GM19438 (cell line): ENCODE measurements around the gene CLTA.
"Not testable (repeated sequence)": the region's sequence is repeated elsewhere in the genome, so short reads cannot be mapped to it uniquely, and the experiment has no call there.

Source experiments
- ATAC-seq: cut with Tn5 transposase; IDR thresholded peaks from one replicate; pipeline ENCODE4 v1.9.1; 2021; ENCODE audit warnings: low read depth; ENCODE audit not compliant: unreplicated experiment

The CLTA gene

DNA sequence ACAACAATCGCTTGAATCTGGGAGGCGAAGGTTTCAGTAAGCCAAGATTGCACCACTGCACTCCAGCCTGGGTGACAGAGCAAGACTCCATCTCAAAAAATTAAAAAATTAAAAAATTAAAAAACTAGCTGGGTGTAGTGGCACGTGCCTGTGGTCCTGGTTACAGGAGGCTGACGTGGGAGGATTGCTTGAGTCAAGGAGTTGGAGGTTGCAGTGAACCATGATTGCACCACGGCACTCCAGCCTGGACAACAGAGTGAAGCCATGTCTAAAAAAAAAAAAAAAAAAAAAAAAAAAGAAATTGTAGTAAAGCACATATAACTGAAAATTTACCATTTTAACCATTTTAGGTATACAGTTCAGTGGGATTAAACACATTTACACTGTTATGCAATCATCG is 34.6 kb upstream of the CLTA start:
- ATAC-seq, result no peak

DNA sequence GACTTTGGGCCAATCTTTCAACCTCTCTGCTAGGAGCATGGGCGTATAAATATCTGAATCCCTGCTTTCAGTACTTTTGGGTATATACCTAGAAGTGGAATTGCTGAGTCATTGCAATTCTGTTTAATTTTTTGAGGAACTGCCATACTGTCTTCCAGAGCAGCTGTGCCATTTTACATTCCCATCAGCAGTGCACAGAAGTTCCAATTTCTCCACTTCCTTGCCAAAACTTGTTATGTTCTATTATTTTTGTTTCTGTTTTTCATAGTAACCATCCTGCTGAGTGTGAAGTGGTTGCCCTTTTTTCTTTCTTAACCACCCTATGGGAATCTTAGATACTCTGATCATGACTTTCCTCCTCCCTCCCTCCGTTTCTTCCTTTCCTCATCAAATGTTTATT is 32.6 kb upstream of the CLTA start:
- ATAC-seq, result no peak

GRCh38 chr9:36158917-36159316 is 31.8 kb upstream of the CLTA start:
- no peak for ATAC-seq

GRCh38 chr9:36159509-36159908 is 31.2 kb upstream of the CLTA start:
- ATAC-seq, result not testable (repeated sequence)

DNA sequence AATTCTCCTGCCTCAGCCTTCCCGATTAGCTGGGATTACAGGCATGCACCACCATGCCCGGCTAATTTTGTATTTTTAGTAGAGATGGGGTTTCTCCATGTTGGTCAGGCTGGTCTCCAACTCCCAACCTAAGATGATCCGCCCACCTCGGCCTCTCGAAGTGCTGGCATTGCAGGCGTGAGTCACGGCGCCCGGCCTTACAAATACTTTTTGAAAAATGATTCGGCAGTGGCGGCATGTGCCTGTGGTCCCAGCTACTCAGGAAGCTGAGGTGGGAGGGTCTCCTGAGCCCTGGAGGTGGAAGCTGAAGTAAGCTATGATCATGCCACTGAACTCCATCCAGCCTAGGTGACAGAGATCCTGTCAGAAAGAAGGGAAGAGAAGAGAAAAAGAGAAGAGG is 30.6 kb upstream of the CLTA start:
- ATAC-seq, result not testable (repeated sequence)

DNA sequence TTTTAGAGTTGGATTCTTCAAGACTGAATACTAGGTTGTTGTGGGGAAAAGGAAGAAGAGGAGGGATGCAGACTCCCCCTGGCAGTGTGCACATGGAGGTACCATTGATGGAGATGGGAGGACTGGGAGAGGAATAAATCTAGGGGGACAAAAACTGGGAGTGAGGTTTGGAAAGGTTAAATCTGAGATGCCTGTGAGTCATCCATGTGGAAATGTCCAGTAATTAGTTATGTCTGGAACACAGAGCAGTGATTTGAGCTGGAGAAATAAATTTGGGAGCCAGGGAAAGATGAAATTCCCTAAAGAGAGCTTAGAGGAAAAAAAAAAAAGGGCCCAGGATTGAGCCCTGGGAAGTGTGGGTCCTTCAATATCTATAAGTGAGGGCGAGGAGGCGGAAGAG is 29.5 kb upstream of the CLTA start:
- ATAC-seq, result no peak

- no peak for ATAC-seq
These were observed 28.4 kb upstream of the CLTA start for GRCh38 chr9:36162211-36162738.

- no peak for ATAC-seq
These were observed 27.5 kb upstream of the CLTA start for GRCh38 chr9:36163049-36163785.

GRCh38 chr9:36163786-36164170 is 26.9 kb upstream of the CLTA start:
- no peak for ATAC-seq

GRCh38 chr9:36164372-36164771 is 26.3 kb upstream of the CLTA start:
- no peak for ATAC-seq

- ATAC-seq, result no peak
These were observed 25.7 kb upstream of the CLTA start for GRCh38 chr9:36164989-36165388.

- ATAC-seq, result no peak
These were observed 24.9 kb upstream of the CLTA start for GRCh38 chr9:36165826-36166167.

GRCh38 chr9:36166168-36166927 is 24.4 kb upstream of the CLTA start:
- ATAC-seq, result peak; percentile 94

DNA sequence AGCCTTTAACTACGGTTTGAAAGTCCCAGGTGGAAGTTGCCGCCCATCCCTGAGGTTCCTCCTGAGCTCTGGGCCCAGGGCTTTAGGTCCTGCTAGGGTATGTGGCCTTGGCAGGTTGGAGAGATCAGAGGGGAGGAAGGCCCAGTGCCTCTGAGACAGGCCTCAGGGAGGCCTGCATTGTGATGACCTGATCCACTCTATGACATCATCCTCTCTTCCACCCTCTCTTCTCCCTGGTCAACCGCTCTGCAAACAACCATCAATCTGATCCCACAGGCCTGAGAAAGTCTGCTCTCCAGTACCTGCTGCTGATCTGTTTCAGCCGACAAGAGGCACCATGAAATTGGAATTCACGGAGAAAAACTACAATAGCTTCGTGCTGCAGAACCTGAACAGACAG is 21.6 kb upstream of the CLTA start, which contains the start of gene CCIN:
Gene CCIN (plus strand): TSS at position 223 of the 400 bp plus-strand sequence. CDS start 115 bp downstream, at position 338.
- no peak for ATAC-seq

DNA sequence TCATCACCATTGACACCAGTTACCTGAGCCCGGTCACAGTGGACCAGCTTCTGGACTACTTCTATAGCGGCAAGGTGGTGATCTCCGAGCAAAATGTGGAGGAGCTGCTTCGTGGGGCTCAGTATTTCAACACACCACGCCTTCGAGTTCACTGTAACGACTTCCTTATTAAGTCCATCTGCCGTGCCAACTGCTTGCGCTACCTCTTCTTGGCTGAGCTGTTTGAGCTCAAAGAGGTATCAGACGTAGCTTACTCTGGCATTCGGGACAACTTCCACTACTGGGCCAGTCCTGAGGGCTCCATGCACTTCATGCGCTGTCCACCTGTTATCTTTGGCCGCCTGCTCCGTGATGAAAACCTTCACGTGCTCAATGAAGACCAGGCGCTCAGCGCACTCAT is 21.0 kb upstream of the CLTA start:
- ATAC-seq, result no peak

GRCh38 chr9:36170531-36170930 is 20.2 kb upstream of the CLTA start:
- ATAC-seq, result no peak

DNA sequence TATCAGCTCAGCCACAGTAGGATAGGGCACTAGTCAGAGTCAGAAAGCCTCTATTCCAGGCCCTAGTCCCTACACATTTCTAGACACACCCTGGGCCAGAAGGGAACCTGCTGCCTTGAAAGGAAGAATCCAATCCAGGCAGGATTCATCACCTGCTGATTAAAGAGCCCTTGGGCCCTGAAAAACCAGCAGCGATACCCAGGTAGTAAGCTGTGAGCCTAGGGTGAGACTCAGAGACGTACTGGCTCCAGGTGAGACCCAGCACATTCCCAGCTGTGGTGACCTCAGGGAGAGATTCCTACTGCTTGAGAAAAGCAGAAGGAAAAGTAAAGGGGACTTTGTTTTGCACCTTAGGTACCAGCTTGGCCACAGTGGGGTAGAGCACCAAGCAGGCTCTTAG is 16.9 kb upstream of the CLTA start:
- ATAC-seq, result no peak

DNA sequence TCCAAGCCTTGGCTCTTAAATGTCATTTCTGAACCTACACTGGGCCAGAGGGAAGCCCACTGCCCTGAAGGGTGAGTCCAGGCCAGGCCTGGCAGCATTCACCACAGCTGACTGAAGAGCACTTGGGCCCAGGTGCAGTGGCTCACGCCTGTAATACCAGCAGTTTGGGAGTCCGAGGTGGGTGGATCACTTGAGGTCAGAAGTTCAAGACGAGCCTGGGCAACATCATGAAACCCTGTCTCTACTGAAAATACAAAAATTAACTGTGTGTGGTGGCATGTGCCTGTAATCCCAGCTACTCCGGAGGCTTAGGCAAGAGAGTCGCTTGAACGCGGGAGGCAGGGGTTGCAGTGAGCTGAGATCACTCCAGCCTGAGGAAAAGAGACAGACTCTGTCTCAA is 16.4 kb upstream of the CLTA start:
- no peak for ATAC-seq

- no peak for ATAC-seq
These were observed 16.0 kb upstream of the CLTA start for GRCh38 chr9:36174731-36175130.

DNA sequence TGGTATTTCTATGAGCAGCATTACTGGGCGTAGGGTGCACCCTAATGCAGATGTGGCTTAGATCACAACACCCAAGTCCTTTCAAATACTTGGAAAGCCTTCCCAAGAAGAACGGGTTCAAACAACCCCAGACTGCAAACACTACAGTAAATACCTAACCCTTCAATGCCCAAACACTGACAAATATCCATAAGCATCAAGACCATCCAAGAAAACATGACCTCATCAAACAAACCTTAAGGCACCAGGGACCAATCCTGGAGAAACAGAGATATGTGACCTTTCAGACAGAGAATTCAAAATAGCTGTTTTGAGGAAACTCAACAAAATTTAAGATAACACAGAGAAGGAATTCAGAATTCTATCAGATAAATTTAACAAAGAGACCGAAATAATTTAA is 15.5 kb upstream of the CLTA start:
- ATAC-seq, result not testable (repeated sequence)

GRCh38 chr9:36176496-36176895 is 14.2 kb upstream of the CLTA start:
- ATAC-seq, result not testable (repeated sequence)

DNA sequence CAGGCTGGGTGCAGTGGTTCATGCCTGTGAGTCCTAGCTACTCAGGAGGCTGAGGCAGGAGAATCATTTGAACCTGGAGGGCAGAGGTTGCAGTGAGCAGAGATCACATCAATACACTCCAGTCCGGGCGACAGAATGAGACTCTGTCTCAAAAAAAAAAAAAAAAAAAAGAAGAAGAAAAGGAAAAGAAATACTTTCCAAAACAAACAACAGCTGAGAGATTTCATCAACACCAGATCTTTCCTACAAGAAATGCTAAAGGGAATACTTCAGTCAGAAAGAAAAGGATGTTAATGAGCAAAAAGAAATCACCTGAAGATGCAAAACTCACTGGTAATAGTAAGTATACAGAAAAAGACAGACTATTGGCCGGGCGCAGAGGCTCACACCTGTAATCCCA is 13.2 kb upstream of the CLTA start:
- ATAC-seq, result no peak
